Dermis lymphatic vessel endothelial cell (primary cell): ENCODE measurements around the gene VTCN1. TPM values are rescaled to one million over a fixed set of nuclear protein-coding genes. Genes with fewer than 3 reads are reported as not detected.

Source experiments
- total RNA-seq: library from RNA; depleted of rRNA; stranded (reverse); fragments of >200 nt; gene quantifications from 2 replicates; pipeline ENCODE4 v1.2.1, GENCODE V29; 2014

VTCN1 gene, protein sequence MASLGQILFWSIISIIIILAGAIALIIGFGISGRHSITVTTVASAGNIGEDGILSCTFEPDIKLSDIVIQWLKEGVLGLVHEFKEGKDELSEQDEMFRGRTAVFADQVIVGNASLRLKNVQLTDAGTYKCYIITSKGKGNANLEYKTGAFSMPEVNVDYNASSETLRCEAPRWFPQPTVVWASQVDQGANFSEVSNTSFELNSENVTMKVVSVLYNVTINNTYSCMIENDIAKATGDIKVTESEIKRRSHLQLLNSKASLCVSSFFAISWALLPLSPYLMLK
- not detected in 2 replicates for total RNA-seq

GRCh38 chr1:117210831-117211261 is at the start of gene VTCN1:
TSS of gene VTCN1 (minus strand) at chr1:117210927. CDS start at chr1:117210855, 72 bp downstream.

DNA sequence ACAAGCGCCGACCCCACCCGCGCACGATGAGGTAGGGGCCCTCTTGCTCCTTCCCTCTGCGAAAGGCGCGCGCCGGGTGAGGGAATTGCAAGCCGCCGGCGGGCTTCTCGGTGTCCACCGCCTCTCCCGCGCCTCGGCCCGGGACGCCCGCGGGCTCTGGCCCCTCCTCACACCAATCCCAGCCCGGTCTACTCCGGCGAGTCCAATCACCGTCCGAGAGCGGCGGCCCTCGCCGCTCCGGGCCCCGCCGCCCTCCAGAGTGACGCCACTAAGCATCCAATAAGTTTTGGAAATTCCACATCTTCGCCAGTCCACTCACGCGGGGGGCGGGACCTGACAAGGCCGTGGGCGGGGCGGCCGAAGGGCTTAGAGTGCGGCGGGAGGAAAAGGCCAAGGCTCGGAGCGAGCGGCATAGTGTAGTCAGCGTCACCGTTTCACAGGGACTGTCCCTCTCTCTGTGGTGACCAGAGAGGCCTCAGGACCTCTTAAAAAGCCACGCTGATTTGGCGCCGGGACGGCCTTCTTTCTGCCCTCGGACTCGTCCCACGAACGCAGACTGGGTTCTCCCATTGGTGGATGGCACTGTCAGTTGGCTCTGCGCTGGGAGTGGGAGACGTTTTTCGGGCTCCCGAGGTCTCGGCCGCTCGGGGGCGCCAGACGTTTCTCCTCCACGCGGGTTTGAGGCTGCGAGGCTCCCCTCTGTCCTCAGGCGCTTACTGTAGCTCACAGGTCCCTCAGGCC is 89.0 kb downstream of the VTCN1 start, which contains the start of gene TRIM45:
Gene TRIM45, minus strand, starts transcription at position 161 of the 741 bp plus-strand sequence. CDS start 548 bp downstream, outside the sequence.

Other genes with a start within 250 kb of the VTCN1 start
- 0.76 and 0.95 TPM in 2 replicates for gene CD101, start 209.2 kb downstream of the VTCN1 start, total RNA-seq
- 6.1 and 7.7 TPM in 2 replicates for gene TTF2, start 150.6 kb downstream of the VTCN1 start, total RNA-seq
- gene TRIM45, start 89.2 kb downstream of the VTCN1 start, total RNA-seq, result 0.98 and 1.3 TPM in 2 replicates
- 44.4 and 49.5 TPM in 2 replicates for gene MAN1A2, start 156.5 kb upstream of the VTCN1 start, total RNA-seq